KMS-11 (cell line): ENCODE measurements around the gene CLIP2.

Source experiments
- H2AFZ ChIP-seq: fragments of 200-600 bp; sonication (generic); 2 replicates; pipeline ENCODE4 v1.6.1; 2016; ENCODE audit warnings: antibody characterized with exemption, mixed run types, low read depth
- H3K27ac ChIP-seq: fragments of 200-600 bp; sonication (generic); 2 replicates; pipeline ENCODE4 v1.6.1; 2016; ENCODE audit warnings: mild to moderate bottlenecking, mixed run types
- H3K27me3 ChIP-seq: fragments of 200-600 bp; sonication (generic); 2 replicates; pipeline ENCODE4 v1.6.1; 2017; ENCODE audit warnings: mild to moderate bottlenecking, low read depth, mixed run types, moderate library complexity; ENCODE audit not compliant: insufficient read depth
- H3K36me3 ChIP-seq: fragments of 200-600 bp; sonication (generic); 2 replicates; pipeline ENCODE4 v1.6.1; 2017; ENCODE audit warnings: mild to moderate bottlenecking, mixed run types; ENCODE audit not compliant: insufficient read depth
- H3K4me1 ChIP-seq: fragments of 200-600 bp; sonication (generic); 2 replicates; pipeline ENCODE4 v1.6.1; 2016; ENCODE audit warnings: mild to moderate bottlenecking, low read depth, mixed run types; ENCODE audit not compliant: poor library complexity, severe bottlenecking
- H3K4me2 ChIP-seq: fragments of 200-600 bp; sonication (generic); 2 replicates; pipeline ENCODE4 v1.7.0; 2016; ENCODE audit warnings: mild to moderate bottlenecking, mixed run types
- H3K4me3 ChIP-seq: fragments of 200-600 bp; sonication (generic); IDR thresholded peaks from 2 replicates; pipeline ENCODE4 v1.6.1; 2017; ENCODE audit warnings: low read depth, low read length, mixed read lengths; ENCODE audit not compliant: insufficient read depth
- H3K79me2 ChIP-seq: fragments of 200-600 bp; sonication (generic); 2 replicates; pipeline ENCODE4 v1.6.1; 2016; ENCODE audit warnings: low read depth, mixed run types; ENCODE audit not compliant: insufficient read depth
- H3K9ac ChIP-seq: fragments of 200-600 bp; sonication (generic); 2 replicates; pipeline ENCODE4 v1.6.1; 2016; ENCODE audit warnings: mild to moderate bottlenecking, mixed run types
- H4K20me1 ChIP-seq: fragments of 200-600 bp; sonication (generic); 2 replicates; pipeline ENCODE4 v1.6.1; 2016; ENCODE audit warnings: mild to moderate bottlenecking, mixed run types; ENCODE audit not compliant: insufficient read depth
- CTCF ChIP-seq: fragments of 200-600 bp; sonication (generic); conservative IDR thresholded peaks from 2 replicates; pipeline ENCODE4 v1.6.1; 2017; ENCODE audit warnings: low read depth, mild to moderate bottlenecking, antibody characterized with exemption, low read length, moderate library complexity, mixed read lengths

The CLIP2 gene

DNA sequence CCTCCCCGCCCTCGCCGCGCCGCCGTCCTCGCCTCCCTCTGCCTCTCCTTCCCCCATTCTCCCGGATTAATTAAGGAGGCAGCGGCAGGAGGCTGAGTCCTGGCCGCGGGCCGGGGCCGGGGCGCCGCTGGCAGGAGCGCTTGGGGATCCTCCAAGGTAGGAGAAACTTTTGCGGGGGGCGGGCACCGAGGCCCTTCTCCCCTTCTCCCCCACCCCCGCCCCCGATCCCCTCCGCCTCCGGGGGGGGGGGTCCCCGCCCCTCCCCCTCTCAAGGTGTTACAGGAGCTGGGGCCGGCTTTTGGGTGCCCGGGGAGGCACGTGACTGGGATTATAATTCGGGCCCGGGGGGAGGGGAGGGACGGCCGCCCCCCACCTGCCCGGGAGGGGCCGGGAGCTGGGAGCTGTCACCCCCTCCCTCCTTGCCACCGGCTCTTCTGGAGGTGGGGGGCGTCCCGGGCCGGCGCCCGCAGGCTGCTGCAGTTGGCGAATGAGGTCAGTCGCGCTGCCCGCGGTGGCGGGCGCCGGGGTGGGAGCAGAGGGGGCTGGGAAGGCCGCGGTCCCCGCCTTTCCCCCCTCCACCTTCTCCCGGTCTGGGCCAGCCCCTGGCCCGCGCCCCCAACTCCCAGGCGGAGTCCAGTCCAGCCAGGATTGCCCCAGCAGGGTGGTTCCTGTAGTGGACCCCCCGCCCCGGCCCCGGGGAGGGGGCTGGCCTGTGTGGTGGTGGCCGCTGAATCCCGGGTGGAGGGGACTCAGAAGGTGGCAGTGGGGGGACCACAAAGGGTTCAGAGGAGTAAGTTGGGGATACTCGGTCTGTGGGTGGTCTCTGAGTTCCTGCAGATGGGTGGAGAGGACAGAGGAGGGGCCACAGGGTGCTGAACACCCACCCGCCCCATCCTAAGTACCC is 165.1 kb downstream of the CLIP2 start:
- H2AFZ ChIP-seq, result peak overlapping the region; percentile 21
- TF ChIP-seq CTCF, result no peak
- H3K36me3 ChIP-seq, result no peaks in the 10 kb centered on the region
- H3K79me2 ChIP-seq, result no peaks in the 10 kb centered on the region
- H3K4me2 ChIP-seq, result peak overlapping the region; percentile 49
- H3K9ac ChIP-seq, result peak overlapping the region; percentile 29; the same call in 1 of the 2 replicates
- no peaks in the 10 kb centered on the region for H3K27me3 ChIP-seq
- H3K4me3 ChIP-seq, result no peak overlapping the region
- no peaks in the 10 kb centered on the region for H4K20me1 ChIP-seq
- no peaks in the 10 kb centered on the region for H3K4me1 ChIP-seq
- H3K27ac ChIP-seq, result no peak overlapping the region

DNA sequence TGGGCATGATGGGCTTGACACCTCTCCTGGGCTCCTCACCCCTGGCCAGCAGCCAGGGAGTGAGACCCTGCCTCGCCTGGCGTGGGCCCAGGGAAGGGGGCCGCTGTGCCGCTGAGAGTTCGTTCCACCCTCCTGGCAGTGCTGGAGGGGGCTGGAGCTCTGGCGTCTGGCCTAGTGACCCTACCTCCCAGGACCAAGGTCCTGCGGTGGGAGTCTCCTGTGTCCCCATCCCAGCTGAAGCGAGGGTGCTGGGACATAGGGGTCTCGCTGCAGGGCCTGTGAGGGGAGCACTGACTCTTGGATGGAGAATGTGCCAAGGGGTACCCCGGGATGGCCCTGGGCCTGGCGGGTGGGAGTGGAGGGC is 165.7 kb downstream of the CLIP2 start:
- Histone ChIP-seq H2AFZ (no peak overlapping the region), H3K4me3 (no peak overlapping the region), H3K79me2 (no peaks in the 10 kb centered on the region), H3K36me3 (no peaks in the 10 kb centered on the region), H3K27me3 (no peaks in the 10 kb centered on the region), H3K4me1 (no peaks in the 10 kb centered on the region), H3K9ac (no peak overlapping the region; the same call in 1 of the 2 replicates), H3K27ac (no peak overlapping the region), H4K20me1 (no peaks in the 10 kb centered on the region), H3K4me2 (peak overlapping the region; percentile 49; the same call in 1 of the 2 replicates)
- TF ChIP-seq CTCF, result no peak

DNA sequence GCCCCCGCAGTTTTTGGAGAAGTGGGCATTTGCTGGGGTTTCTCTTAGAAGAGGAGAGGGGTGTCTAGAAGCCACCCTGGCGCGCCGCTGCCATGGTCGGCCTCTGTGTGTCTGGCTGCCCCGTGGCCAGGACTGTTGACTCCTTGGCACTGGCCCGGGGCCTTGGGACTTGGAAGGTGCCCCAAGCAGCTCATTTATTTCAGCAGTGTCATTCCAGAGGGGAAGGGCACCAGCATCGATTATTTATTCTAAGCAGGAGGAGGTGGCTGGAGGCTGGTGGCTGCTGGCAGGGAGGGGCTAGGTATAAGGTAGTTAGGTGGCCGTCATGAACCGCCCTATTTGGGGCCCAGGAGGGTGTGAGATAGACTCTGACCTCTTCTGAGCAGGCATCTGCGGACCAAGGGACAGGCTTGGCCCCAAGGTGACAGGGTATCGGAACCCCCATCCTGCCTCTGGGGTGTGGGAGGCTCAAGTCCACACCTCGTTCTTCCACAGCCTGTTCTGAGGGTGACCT is 166.1 kb downstream of the CLIP2 start:
- TF ChIP-seq CTCF, result no peak
- H3K4me3 ChIP-seq, result no peak overlapping the region

More for the DNA sequence above, 166.1 kb downstream of the CLIP2 start:
- no peaks in the 10 kb centered on the region for H3K27me3 ChIP-seq
- H3K4me1 ChIP-seq, result no peaks in the 10 kb centered on the region
- H3K9ac ChIP-seq, result no peak overlapping the region
- H2AFZ ChIP-seq, result no peak overlapping the region
- no peaks in the 10 kb centered on the region for H4K20me1 ChIP-seq
- no peak overlapping the region for H3K27ac ChIP-seq
- H3K79me2 ChIP-seq, result no peaks in the 10 kb centered on the region
- H3K36me3 ChIP-seq, result no peaks in the 10 kb centered on the region
- H3K4me2 ChIP-seq, result no peak overlapping the region
